Measurements from ENCODE around the gene MFRP. TPM values are rescaled to one million over a fixed set of nuclear protein-coding genes. Genes with fewer than 3 reads are reported as not detected.

MFRP gene
- total RNA-seq, 1 experiment from 2014 or later = not detected

- DNase-seq (ENCODE audit: low read depth) = no peak
Measured at GRCh38 chr11:119373059-119373920, 26.8 kb upstream of the MFRP start.

GRCh38 chr11:119372260-119373058, 26.0 kb upstream of the MFRP start:
- no peak for DNase-seq (ENCODE audit: low read depth)

- DNase-seq (ENCODE audit: low read depth) = peak; percentile 46
Measured at GRCh38 chr11:119371778-119372182, 25.3 kb upstream of the MFRP start.

GRCh38 chr11:119371067-119371601, 24.6 kb upstream of the MFRP start:
- no peak for DNase-seq (ENCODE audit: low read depth)

GRCh38 chr11:119370486-119371046, 24.1 kb upstream of the MFRP start:
- DNase-seq (ENCODE audit: low read depth) = no peak

- no peak for DNase-seq (ENCODE audit: low read depth)
Measured at GRCh38 chr11:119369132-119369925, 22.8 kb upstream of the MFRP start.

- peak; percentile 38 for DNase-seq (ENCODE audit: low read depth)
Measured at GRCh38 chr11:119368121-119369034, 21.9 kb upstream of the MFRP start.

- no peak for DNase-seq (ENCODE audit: low read depth)
Measured at GRCh38 chr11:119367661-119368120, 21.2 kb upstream of the MFRP start.

GRCh38 chr11:119366690-119367620, 20.4 kb upstream of the MFRP start:
- DNase-seq (ENCODE audit: low read depth) = no peak

- no peak for DNase-seq (ENCODE audit: low read depth)
Measured at GRCh38 chr11:119365071-119365591, 18.6 kb upstream of the MFRP start.

- DNase-seq (ENCODE audit: low read depth) = peak; percentile 64
Measured at GRCh38 chr11:119363851-119364590, 17.5 kb upstream of the MFRP start.

- no peak for DNase-seq (ENCODE audit: low read depth)
Measured at GRCh38 chr11:119363081-119363850, 16.8 kb upstream of the MFRP start.

- DNase-seq (ENCODE audit: low read depth) = no peak
Measured at GRCh38 chr11:119362741-119363080, 16.2 kb upstream of the MFRP start.

- no peak for DNase-seq (ENCODE audit: low read depth)
Measured at GRCh38 chr11:119361941-119362725, 15.6 kb upstream of the MFRP start.

GRCh38 chr11:119361056-119361787, 14.7 kb upstream of the MFRP start:
- peak; percentile 82 for DNase-seq (ENCODE audit: low read depth)

Data from Daoy (cell line).